Gastroesophageal sphincter (tissue), 4 donors: ENCODE results near the gene LYRM9. TPM values are rescaled to one million over a fixed set of nuclear protein-coding genes. Genes with fewer than 3 reads are reported as not detected.

ENCODE experiments used
- ATAC-seq: fragments of 150-250 bp; one replicate; pipeline ENCODE4 v1.9.1; 2016; ENCODE audit warnings: mild to moderate bottlenecking, moderate library complexity
- H3K27ac ChIP-seq, 4 donors: fragments of 200-600 bp; sonication (generic) in 3 of 4; 1 replicate in 3 of 4; 2 replicates in 1 of 4; pipeline ENCODE4 v1.5.1; 2016 to 2019
- H3K27me3 ChIP-seq: fragments of 200-600 bp; sonication (generic); one replicate; pipeline ENCODE4 v1.5.1; 2019
- H3K36me3 ChIP-seq, 2 donors: fragments of 200-600 bp; sonication (generic); one replicate each; pipeline ENCODE4 v1.5.1; 2019; ENCODE audit warnings: control low read depth in 1 of 2
- H3K4me1 ChIP-seq, 3 donors: fragments of 200-600 bp; sonication (generic); 1 replicate in 2 of 3; 2 replicates in 1 of 3; pipeline ENCODE4 v1.5.1; 2016 to 2019; ENCODE audit warnings: control low read depth in 2 of 3
- H3K4me3 ChIP-seq, 2 donors: fragments of 200-600 bp; sonication (generic); one replicate each; pipeline ENCODE4 v1.5.1; 2019; ENCODE audit warnings: mild to moderate bottlenecking in 1 of 2, moderate library complexity in 1 of 2
- H3K9me3 ChIP-seq, 3 donors: fragments of 200-600 bp; sonication (generic); one replicate each; pipeline ENCODE4 v1.5.1; 2017 to 2019; ENCODE audit warnings: control low read depth in 2 of 3
- EP300 ChIP-seq: sonication (generic); formaldehyde crosslinking; IDR thresholded peaks from one replicate; pipeline ENCODE4 v1.6.1; 2017; ENCODE audit warnings: antibody characterized with exemption, mild to moderate bottlenecking
- POLR2A ChIP-seq, 2 donors: fragments of 450-650 bp; IDR thresholded peaks; one replicate each; pipeline ENCODE4 v1.6.1; 2017; ENCODE audit warnings: antibody characterized with exemption in 2 of 2, mild to moderate bottlenecking in 2 of 2, moderate library complexity in 1 of 2
- POLR2AphosphoS5 ChIP-seq: sonication (generic); formaldehyde crosslinking; IDR thresholded peaks from one replicate; pipeline ENCODE4 v1.6.1; 2017; ENCODE audit warnings: antibody characterized with exemption
- WGBS, 2 donors: methylation state at CpG; one replicate each; pipeline ENCODE4 v1.1.5; 2018; ENCODE audit warnings: low coverage in 1 of 2; 5-methylcytosine and 5-hydroxymethylcytosine counted together
- total RNA-seq, 4 donors: library from RNA; depleted of rRNA; stranded (reverse); fragments of >200 nt; gene quantifications; one replicate each; pipeline ENCODE4 v1.1.0, GENCODE V29; 2016
- TF ChIP-seq, protein P1 (sequence below), 4 experiments: fragments of 200-600 bp in 2 of 4; fragments of 450-650 bp in 2 of 4; sonication (generic) in 1 of 4; IDR thresholded peaks; one replicate each; pipeline ENCODE4 v1.5.1; 2017 to 2019; ENCODE audit warnings: antibody characterized with exemption in 4 of 4, mild to moderate bottlenecking in 2 of 4, moderate library complexity in 2 of 4

The LYRM9 gene
- 10 to 100 TPM; 11.1 to 30.3 (median 17.8) TPM for total RNA-seq

DNA sequence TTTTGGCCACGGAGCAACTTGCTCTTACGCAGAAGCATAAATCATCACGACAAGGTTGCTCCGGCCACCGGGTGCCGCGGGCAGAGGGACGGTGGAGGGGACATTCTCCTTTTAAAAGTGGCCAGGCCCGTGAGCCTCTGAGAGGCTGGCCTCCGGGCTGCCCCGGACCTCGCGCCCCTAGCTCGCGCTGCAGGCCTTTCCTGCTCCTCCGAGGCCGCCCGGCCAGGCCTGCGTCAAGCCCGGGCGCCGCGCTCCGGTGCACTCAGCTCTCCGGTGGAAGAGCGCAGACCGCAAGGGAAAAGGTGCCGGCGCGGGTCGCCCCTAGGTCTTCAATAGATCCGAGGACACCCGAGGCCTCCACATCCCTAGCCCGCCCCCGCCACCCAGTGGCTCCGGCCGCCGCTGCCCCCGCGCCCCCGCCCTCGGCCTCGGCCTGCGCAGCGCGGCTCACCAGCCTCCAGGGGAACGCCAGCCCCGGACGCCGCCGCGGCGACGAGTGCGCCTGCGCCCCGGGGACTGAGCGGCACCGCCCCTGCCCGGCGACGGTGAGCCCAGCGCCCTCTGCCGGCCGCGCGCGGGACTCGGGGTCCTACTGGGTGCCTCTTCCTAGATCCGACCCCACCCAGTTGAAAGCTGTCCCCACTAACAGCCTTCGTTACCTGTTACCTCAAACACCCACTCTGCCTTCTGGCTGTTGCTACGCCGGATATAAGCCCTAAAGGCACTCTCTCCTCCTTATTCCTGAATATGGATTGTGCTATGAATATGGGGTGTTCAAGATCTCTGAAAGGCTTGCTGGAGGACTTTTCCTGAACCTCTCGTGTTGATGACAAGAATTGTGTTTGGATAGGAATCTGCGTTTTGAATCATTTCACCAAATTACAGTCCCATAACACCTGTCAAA lies at the start of gene LYRM9:
TSS of gene LYRM9 (minus strand) at position 500 of the 904 bp plus-strand sequence. CDS start 10,671 bp downstream, outside the sequence.
- H3K27ac ChIP-seq, result peak within 1 kb of the TSS; percentile 70 to 87 (median 86)
- peak; percentile 100 for ATAC-seq
- WGBS, 2 donors, result 2% methylated on average over 11 to 27 of the region's 75 CpGs
- H3K36me3 ChIP-seq, result no peaks in the 10 kb centered on the region
- peak within 1 kb of the TSS; percentile 69 to 78 for H3K4me3 ChIP-seq
- H3K9me3 ChIP-seq, result no peaks in the 10 kb centered on the region
- peaks cover 32% of the 10 kb centered on the region for H3K27me3 ChIP-seq
- TF ChIP-seq POLR2AphosphoS5 (peak; percentile 63), POLR2A (IDR thresholded peaks at IDR 0.05) (peak; percentile 55 to 72), EP300 (no peak)
- TF ChIP-seq, protein P1, sequence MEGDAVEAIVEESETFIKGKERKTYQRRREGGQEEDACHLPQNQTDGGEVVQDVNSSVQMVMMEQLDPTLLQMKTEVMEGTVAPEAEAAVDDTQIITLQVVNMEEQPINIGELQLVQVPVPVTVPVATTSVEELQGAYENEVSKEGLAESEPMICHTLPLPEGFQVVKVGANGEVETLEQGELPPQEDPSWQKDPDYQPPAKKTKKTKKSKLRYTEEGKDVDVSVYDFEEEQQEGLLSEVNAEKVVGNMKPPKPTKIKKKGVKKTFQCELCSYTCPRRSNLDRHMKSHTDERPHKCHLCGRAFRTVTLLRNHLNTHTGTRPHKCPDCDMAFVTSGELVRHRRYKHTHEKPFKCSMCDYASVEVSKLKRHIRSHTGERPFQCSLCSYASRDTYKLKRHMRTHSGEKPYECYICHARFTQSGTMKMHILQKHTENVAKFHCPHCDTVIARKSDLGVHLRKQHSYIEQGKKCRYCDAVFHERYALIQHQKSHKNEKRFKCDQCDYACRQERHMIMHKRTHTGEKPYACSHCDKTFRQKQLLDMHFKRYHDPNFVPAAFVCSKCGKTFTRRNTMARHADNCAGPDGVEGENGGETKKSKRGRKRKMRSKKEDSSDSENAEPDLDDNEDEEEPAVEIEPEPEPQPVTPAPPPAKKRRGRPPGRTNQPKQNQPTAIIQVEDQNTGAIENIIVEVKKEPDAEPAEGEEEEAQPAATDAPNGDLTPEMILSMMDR (IDR thresholded peaks at IDR 0.05), result peak; percentile 85 to 92 (median 91)
- peaks cover 0 to 32% (median 0%) of the 10 kb centered on the region in 3 donors for H3K4me1 ChIP-seq

DNA sequence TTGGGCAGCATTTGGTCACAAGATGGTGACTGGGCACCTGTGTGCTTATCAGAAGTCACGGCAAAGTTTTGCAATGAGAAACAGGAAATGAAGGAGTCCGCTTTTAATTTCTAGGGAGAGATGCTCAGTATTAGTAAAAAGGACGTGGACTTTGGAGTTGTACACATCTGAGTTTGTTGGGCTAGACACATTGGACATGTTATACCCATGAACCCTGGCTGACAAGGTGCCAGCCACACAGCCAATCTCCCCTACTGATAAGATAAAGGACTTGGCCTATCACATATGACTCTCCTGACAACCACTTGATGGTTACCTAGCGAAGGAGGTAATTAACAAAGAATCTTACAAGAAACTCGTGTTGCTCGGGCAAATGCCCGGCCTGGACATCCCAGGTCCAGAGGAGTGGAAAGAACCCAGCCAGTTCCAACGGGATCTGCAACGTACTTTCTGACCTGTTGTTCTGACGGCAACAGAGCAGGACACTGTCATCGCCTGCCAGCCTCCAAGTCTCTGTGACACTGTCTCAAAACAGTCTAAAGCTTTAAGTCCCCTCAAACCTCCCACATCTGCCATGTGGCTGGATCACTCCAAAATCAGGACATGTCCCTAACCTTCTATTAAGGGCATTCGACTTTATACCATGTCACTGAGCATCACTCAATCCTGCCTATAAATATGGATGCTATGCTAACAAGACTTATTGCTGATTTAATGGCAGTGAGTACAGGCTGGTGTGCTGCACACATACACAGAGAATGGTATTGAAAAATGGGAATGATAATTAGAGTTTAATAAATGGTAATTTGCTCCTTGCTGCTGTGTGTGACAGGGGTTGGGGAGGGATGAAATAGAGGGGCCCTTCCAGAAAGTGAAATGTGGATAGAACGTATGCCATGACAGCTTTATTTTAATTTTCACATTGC lies 47.6 kb upstream of the LYRM9 start:
- ATAC-seq, result no peak
- Histone ChIP-seq H3K36me3 (no peaks in the 10 kb centered on the region), H3K9me3 (no peaks in the 10 kb centered on the region), H3K4me3 (no peak overlapping the region), H3K4me1 (no peaks in the 10 kb centered on the region), H3K27me3 (peaks cover 19% of the 10 kb centered on the region), H3K27ac (no peak overlapping the region)
- TF ChIP-seq POLR2A (IDR thresholded peaks at IDR 0.05) (no peak), EP300 (no peak), POLR2AphosphoS5 (no peak)
- TF ChIP-seq, protein P1 (IDR thresholded peaks at IDR 0.05), result no peak
- WGBS, 2 donors, result 52 to 76% methylated on average over 8 to 11 of the region's 13 CpGs

DNA sequence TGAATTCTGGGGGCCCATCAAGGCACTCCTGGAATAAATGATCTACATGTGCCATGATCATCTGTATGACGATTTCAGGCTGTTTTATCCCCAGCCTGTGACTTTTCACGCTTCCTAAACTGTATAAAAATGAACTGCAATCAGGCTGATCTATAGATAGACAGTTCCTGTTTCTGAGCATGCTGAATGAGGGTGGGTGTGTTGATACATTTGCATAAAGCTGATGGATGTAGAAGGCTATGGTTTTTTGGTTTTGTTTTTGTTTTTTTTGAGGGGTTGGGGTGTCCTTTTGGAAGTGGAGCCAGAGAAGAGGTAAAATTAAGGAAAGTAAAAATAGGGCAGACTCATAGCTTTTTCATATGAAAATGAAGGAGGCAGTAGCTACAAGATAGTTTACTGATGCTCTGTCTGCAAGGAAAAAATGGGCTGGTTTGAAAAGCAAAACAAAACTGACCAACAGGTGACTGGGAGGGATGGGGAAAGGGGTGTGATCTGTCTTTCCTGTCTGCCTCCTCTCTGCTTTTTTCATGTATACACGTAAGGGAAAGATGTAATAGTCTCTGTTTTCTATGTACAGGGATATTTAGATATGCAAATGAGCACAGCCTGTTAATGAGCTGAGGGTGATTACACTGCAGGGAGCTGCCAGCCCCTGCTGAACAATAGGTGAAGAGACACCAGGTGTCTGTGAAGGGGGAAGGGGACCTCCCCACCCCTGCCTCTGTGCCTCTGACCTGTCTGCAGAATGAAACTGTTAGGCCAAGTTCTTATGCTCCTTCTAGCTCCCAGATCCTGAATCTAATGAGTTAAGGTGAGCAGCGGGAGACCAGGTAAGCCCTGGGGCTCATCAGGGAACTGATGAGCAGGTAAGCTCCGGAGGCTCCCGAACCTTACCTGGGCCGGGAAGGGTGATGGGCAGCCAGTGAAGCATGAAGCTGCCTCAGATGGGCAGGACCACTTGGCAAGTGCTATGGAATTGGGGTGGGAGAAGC lies 46.6 kb upstream of the LYRM9 start:
- no peaks in the 10 kb centered on the region for H3K4me1 ChIP-seq
- H3K9me3 ChIP-seq, result no peaks in the 10 kb centered on the region
- WGBS, 2 donors, result 34 to 49% methylated on average over 3 to 6 of the region's 7 CpGs
- no peaks in the 10 kb centered on the region for H3K36me3 ChIP-seq
- no peak overlapping the region for H3K27ac ChIP-seq
- H3K4me3 ChIP-seq, result no peak overlapping the region
- TF ChIP-seq POLR2A (IDR thresholded peaks at IDR 0.05) (no peak), EP300 (no peak), POLR2AphosphoS5 (no peak)
- TF ChIP-seq, protein P1 (IDR thresholded peaks at IDR 0.05), result no peak
- no peak for ATAC-seq
- H3K27me3 ChIP-seq, result peaks cover 26% of the 10 kb centered on the region

DNA sequence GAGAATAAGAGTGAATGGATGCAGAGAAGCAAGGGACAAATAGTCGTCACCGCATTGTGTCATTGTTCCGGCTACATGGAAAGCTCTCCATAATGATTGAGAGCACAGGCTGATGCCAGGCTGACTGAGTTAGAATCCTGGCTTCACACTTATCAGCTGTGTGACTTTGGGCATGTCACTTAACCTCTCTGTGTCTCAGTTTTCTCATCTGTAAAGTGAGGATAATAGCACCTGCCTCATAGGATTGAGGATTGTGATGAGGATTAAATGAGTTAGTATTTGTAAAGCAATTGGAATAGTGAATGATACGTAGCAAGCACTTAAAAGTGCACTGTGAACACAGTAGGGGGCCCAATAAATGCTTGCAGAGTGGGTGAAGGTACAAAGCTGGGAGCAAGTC lies 45.7 kb upstream of the LYRM9 start:
- ATAC-seq, result no peak
- Histone ChIP-seq H3K4me1 (no peaks in the 10 kb centered on the region), H3K4me3 (no peak overlapping the region), H3K9me3 (peaks cover 0 to 4% (median 0%) of the 10 kb centered on the region in 3 donors), H3K27me3 (peaks cover 31% of the 10 kb centered on the region), H3K27ac (no peak overlapping the region), H3K36me3 (no peaks in the 10 kb centered on the region)
- WGBS, 2 donors, result 83 to 95% methylated on average over 3 to 4 of the region's 4 CpGs
- TF ChIP-seq POLR2A (IDR thresholded peaks at IDR 0.05), result no peak
- TF ChIP-seq EP300, result no peak
- TF ChIP-seq, protein P1 (IDR thresholded peaks at IDR 0.05), result no peak
- TF ChIP-seq POLR2AphosphoS5, result no peak
